Choroid plexus epithelial cell (primary cell): ENCODE measurements around the gene FICD.
A peak's percentile ranks its signal among the peaks of the same experiment; 100 is the strongest.

Experiments used
- DNase-seq: peaks from one replicate; pipeline ENCODE4 v3.0.0-alpha.2; 2010; ENCODE audit warnings: low read depth
- H3K4me3 ChIP-seq: 2 replicates; pipeline ENCODE4 v1.5.1; 2011; ENCODE audit warnings: low read depth, mild to moderate bottlenecking, control low read depth, low read length, moderate library complexity
- TF ChIP-seq, protein P1 (sequence below): conservative IDR thresholded peaks from 2 replicates; pipeline ENCODE4 v1.5.1; 2011; ENCODE audit warnings: low read depth, mild to moderate bottlenecking, control low read depth, inconsistent platforms, low read length, moderate library complexity

FICD gene

DNA sequence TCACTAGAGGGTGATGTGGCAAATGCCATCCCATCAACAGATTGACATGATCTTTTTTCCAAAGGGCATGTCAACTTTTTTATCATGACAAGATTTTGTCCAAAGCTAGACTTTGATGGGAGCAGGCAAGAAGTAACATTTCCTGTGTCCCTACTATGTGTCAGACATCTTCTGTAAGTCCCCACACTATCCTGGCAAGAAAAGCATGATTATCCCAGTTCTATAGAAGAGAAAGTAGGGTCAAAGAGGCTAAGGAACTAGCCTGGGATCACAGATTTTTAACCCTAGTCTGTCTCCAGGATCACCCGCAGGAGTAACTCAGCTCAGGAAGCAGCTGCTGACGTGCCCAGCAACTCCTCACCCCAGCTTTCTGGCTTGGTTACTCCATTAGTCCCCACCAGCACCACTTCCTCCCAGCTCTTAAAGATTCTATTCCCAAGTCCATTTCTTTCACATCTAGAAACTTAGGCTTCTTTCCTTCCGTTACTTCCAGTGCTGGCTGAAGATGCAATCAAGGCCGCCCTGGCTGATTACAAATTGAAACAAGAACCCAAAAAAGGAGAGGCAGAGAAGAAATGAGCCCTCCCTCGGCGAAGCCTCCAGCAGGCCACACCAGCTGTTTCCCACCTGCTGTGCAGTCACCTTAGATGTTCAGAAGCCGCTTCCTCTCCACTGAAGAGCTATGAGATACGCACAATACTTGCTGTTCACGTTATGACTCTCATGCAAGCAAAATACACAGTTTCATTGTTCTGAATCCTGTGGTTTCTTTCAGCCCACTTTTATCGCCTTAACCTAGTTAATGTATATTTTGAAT is 53.5 kb downstream of the FICD start:
- H3K4me3 ChIP-seq = no peak overlapping the region
- peak; percentile 25 for DNase-seq
- TF ChIP-seq, protein P1, sequence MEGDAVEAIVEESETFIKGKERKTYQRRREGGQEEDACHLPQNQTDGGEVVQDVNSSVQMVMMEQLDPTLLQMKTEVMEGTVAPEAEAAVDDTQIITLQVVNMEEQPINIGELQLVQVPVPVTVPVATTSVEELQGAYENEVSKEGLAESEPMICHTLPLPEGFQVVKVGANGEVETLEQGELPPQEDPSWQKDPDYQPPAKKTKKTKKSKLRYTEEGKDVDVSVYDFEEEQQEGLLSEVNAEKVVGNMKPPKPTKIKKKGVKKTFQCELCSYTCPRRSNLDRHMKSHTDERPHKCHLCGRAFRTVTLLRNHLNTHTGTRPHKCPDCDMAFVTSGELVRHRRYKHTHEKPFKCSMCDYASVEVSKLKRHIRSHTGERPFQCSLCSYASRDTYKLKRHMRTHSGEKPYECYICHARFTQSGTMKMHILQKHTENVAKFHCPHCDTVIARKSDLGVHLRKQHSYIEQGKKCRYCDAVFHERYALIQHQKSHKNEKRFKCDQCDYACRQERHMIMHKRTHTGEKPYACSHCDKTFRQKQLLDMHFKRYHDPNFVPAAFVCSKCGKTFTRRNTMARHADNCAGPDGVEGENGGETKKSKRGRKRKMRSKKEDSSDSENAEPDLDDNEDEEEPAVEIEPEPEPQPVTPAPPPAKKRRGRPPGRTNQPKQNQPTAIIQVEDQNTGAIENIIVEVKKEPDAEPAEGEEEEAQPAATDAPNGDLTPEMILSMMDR = no peak
